ENCODE data around the gene CUL5. TPM values are rescaled to one million over a fixed set of nuclear protein-coding genes. Genes with fewer than 3 reads are reported as not detected.

The CUL5 gene
- total and polyA plus RNA-seq, 12 donors: 4.2 to 114 (median 40.7) TPM

DNA sequence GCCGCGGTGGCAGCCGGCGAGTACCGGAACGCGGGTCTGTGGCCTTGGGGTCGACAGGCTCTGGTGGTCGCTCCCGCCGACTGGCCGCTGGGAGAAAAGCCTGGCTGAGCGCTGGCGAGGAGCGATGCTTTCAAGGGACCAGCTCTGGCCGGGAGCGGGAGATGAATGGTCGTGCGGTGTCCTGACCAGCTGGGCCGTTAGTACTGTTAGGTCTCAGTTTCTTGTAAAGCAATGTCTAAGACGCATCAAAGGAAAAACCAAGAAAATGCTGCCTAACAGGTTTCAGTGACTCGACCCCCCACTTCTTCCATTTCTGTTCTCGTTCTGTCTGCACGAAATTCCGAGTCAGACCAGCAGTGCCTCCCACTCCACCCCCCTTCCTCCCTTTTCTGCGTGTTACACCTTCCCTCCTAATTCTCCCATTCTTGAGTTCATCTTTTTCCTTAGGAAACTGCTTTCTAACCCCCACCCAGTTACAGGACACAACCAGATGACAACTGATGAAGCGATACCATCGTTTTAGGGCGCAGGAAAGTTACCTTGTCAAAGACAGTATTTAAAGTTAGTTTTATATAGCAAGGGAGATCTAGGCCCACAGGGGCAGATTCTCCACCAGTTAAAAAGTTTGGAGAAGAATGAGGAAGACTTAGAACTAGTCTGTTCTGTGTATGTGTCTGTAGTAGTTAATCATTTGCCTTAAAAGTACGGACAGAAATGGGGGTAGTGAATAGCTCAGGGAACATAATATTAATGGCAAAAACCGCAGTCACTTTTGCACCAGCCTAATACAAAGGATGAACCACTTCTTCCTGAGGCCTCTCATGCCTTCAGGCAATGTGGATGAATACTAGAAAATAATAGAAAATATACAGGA is 1.0 kb downstream of the CUL5 start:
- H3K4me1 ChIP-seq (replicated peaks in 1 of 2): peaks cover 22 to 47% of the 10 kb centered on the region in 2 donors
- H3K9me3 ChIP-seq (replicated peaks in 1 of 3): no peaks in the 10 kb centered on the region
- H3K27me3 ChIP-seq: no peaks in the 10 kb centered on the region
- peak overlapping the region in 4 of 5 donors; percentile 97 to 98 (median 98) for H3K27ac ChIP-seq
- WGBS, 4 donors: 1 to 2% (median 2%) methylated on average over 25 to 31 of the region's 31 CpGs
- intact Hi-C loops (cut with DNase I): loop anchor here in 1 of 2 donors (10.0 kb wide), 1 partner anchor 95 kb away; no protein-coding TSS in a partner anchor
- H3K36me3 ChIP-seq (replicated peaks in 1 of 2): no peaks in the 10 kb centered on the region
- no peak for TF ChIP-seq POLR2A (IDR thresholded peaks at IDR 0.05)
- TF ChIP-seq, protein P1, sequence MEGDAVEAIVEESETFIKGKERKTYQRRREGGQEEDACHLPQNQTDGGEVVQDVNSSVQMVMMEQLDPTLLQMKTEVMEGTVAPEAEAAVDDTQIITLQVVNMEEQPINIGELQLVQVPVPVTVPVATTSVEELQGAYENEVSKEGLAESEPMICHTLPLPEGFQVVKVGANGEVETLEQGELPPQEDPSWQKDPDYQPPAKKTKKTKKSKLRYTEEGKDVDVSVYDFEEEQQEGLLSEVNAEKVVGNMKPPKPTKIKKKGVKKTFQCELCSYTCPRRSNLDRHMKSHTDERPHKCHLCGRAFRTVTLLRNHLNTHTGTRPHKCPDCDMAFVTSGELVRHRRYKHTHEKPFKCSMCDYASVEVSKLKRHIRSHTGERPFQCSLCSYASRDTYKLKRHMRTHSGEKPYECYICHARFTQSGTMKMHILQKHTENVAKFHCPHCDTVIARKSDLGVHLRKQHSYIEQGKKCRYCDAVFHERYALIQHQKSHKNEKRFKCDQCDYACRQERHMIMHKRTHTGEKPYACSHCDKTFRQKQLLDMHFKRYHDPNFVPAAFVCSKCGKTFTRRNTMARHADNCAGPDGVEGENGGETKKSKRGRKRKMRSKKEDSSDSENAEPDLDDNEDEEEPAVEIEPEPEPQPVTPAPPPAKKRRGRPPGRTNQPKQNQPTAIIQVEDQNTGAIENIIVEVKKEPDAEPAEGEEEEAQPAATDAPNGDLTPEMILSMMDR (IDR thresholded peaks at IDR 0.05): no peak
- peak in 3 of 7 donors; percentile 23 to 25 (median 23) for DNase-seq
- H3K4me3 ChIP-seq: peak overlapping the region; percentile 46 to 99 (median 96)

DNA sequence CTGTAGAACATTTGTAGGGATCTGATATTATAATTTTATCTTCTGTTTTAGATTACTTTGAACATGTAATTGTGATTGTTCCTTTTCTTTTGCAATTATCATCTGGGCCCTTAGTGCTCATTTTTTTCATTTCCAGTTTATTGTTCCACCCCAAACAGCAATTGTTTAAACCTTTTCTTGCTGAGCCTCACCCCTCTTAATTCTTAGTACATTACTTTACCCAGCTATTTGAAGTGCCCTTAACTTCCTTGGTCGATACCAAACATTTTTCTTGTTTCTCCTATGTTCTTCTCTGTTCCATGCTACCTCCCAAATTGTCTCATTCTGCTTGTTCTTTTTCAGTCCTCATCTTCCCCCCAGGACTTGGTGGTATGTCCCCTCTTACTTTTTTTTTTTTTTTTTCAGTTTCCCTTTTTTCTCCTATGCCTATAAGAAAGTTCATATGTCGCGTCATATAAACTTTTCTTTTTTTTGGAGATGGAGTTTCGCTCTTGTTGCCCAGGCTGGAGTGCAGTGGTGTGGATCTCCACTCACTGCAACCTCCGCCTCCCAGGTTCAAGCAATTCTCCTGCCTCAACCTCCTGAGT is 3.5 kb downstream of the CUL5 start:
- TF ChIP-seq, protein P1 (IDR thresholded peaks at IDR 0.05): no peak
- no peak for TF ChIP-seq POLR2A (IDR thresholded peaks at IDR 0.05)
- Histone ChIP-seq H3K4me1 (replicated peaks in 1 of 2) (peaks cover 22 to 50% of the 10 kb centered on the region in 2 donors), H3K27me3 (no peaks in the 10 kb centered on the region), H3K4me3 (no peak overlapping the region), H3K36me3 (replicated peaks in 1 of 2) (no peaks in the 10 kb centered on the region), H3K9me3 (replicated peaks in 1 of 3) (no peaks in the 10 kb centered on the region), H3K27ac (no peak overlapping the region)
- no peak for DNase-seq
- WGBS, 4 donors: 92 to 98% (median 96%) methylated on average over 5 of the region's 5 CpGs
- intact Hi-C loops (cut with DNase I): loop anchor here in 1 of 2 donors (10.0 kb wide), 1 partner anchor 93 kb away; no protein-coding TSS in a partner anchor

GRCh38 chr11:108016647-108017046 is 7.9 kb downstream of the CUL5 start:
- H3K27ac ChIP-seq: no peak overlapping the region
- DNase-seq: no peak
- TF ChIP-seq, protein P1 (IDR thresholded peaks at IDR 0.05): no peak
- no peak for TF ChIP-seq POLR2A (IDR thresholded peaks at IDR 0.05)
- H3K27me3 ChIP-seq: no peaks in the 10 kb centered on the region
- intact Hi-C loops (cut with DNase I): loop anchor here in 1 of 2 donors (10.0 kb wide), 1 partner anchor 88 kb away; no protein-coding TSS in a partner anchor
- no peaks in the 10 kb centered on the region for H3K36me3 ChIP-seq (replicated peaks in 1 of 2)
- H3K4me1 ChIP-seq (replicated peaks in 1 of 2): peaks cover 6 to 32% of the 10 kb centered on the region in 2 donors
- H3K4me3 ChIP-seq: no peak overlapping the region
- no peaks in the 10 kb centered on the region for H3K9me3 ChIP-seq (replicated peaks in 1 of 3)

DNA sequence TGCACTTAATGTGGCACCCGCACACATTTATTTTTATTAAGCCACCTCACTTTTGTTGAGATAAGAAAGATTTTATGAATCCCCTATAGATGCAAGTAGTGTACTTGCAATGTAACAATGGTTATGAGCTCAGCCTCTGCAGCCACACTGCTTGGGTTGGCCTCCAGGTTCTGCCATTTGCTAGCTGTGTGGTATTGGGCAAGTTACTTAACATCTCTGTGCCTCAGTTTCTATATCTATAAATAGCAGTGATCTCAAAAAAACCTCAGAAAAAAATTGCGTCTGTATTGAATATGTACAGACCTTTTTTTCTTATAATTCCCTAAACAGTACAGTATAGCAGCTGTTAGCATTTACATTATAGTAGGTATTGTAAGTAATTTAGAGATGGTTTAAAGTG is 10.0 kb downstream of the CUL5 start:
- TF ChIP-seq, protein P1 (IDR thresholded peaks at IDR 0.05): no peak
- no peak for TF ChIP-seq POLR2A (IDR thresholded peaks at IDR 0.05)
- intact Hi-C loops (cut with DNase I): loop anchor here in 1 of 2 donors (10.0 kb wide), 1 partner anchor 86 kb away; no protein-coding TSS in a partner anchor
- Histone ChIP-seq H3K4me1 (replicated peaks in 1 of 2) (peaks cover 0 to 12% of the 10 kb centered on the region in 2 donors), H3K9me3 (replicated peaks in 1 of 3) (no peaks in the 10 kb centered on the region), H3K27me3 (no peaks in the 10 kb centered on the region), H3K36me3 (replicated peaks in 1 of 2) (no peaks in the 10 kb centered on the region), H3K27ac (no peak overlapping the region), H3K4me3 (no peak overlapping the region)
- WGBS, 4 donors: 85 to 93% (median 91%) methylated on average over 2 of the region's 2 CpGs
- DNase-seq: no peak
